ENCODE data around the gene FHOD1.
A peak's percentile ranks its signal among the peaks of the same experiment; 100 is the strongest.

DNA sequence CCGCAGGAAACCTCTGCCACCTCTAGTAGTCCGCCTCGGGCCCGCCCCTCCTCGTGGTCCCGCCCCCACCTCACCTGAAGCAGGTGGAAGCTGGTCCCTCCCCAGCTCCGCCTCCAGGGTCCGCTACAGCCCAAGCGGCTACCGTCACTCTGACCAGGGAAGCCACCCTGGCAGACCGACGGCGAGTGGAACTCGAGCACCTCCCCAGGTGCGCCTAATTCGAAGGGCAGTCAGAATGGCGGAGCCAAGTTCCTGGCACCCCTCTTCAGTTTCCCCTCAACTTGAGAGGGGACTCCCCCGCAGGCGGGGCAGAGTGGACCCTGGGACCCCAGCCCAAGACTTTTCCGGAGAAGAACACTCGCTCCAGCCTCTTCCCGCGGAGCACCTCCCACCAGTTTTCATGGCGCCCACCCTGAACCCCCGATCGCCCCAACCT, 507 bp downstream of the FHOD1 start:
- TF ChIP-seq POLR2A (IDR thresholded peaks at IDR 0.05), result peak in 1 of 2 donors; percentile 45
- TF ChIP-seq, protein P1, sequence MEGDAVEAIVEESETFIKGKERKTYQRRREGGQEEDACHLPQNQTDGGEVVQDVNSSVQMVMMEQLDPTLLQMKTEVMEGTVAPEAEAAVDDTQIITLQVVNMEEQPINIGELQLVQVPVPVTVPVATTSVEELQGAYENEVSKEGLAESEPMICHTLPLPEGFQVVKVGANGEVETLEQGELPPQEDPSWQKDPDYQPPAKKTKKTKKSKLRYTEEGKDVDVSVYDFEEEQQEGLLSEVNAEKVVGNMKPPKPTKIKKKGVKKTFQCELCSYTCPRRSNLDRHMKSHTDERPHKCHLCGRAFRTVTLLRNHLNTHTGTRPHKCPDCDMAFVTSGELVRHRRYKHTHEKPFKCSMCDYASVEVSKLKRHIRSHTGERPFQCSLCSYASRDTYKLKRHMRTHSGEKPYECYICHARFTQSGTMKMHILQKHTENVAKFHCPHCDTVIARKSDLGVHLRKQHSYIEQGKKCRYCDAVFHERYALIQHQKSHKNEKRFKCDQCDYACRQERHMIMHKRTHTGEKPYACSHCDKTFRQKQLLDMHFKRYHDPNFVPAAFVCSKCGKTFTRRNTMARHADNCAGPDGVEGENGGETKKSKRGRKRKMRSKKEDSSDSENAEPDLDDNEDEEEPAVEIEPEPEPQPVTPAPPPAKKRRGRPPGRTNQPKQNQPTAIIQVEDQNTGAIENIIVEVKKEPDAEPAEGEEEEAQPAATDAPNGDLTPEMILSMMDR (IDR thresholded peaks at IDR 0.05), result no peak
- TF ChIP-seq POLR2AphosphoS5 (IDR thresholded peaks at IDR 0.05), result peak in 1 of 4 donors; percentile 40
- no peak for TF ChIP-seq EP300 (IDR thresholded peaks at IDR 0.05)
